ENCODE results near the gene PHETA1.

- no peak for TF ChIP-seq TCF7L2 (IDR thresholded peaks at IDR 0.05; ENCODE audit: low read depth, low read length)
- no peak for TF ChIP-seq CTCF (IDR thresholded peaks at IDR 0.05)
These were observed 29.6 kb upstream of the PHETA1 start for GRCh38 chr12:111398530-111398929.

All from Panc1 (cell line).